GM20000 (cell line): ENCODE measurements around the gene DESI2.

Source experiments
- DNase-seq: peaks from one replicate; pipeline ENCODE4 v3.0.0; 2012; ENCODE audit warnings: low spot score
- CTCF ChIP-seq: IDR thresholded peaks from 2 replicates; pipeline ENCODE4 v1.5.1; 2012; ENCODE audit warnings: mild to moderate bottlenecking, control low read depth; ENCODE audit errors: extremely low read depth, missing control alignments

Gene DESI2

GRCh38 chr1:244628789-244629188 is 24.1 kb upstream of the DESI2 start:
- no peak for DNase-seq
- no peak for TF ChIP-seq CTCF

- DNase-seq, result no peak
- no peak for TF ChIP-seq CTCF
These were observed 19.8 kb upstream of the DESI2 start for GRCh38 chr1:244633140-244633539.

- no peak for DNase-seq
- no peak for TF ChIP-seq CTCF
These were observed 18.4 kb upstream of the DESI2 start for GRCh38 chr1:244634546-244634945.

GRCh38 chr1:244636488-244637259 is 16.3 kb upstream of the DESI2 start:
- DNase-seq, result no peak
- no peak for TF ChIP-seq CTCF

- TF ChIP-seq CTCF, result no peak
- DNase-seq, result no peak
These were observed 13.4 kb upstream of the DESI2 start for GRCh38 chr1:244639561-244639960.

GRCh38 chr1:244640917-244641316 is 12.0 kb upstream of the DESI2 start:
- TF ChIP-seq CTCF, result no peak
- DNase-seq, result no peak

GRCh38 chr1:244642526-244642925 is 10.4 kb upstream of the DESI2 start:
- no peak for DNase-seq
- TF ChIP-seq CTCF, result no peak
